Measurements from ENCODE around the gene DNAJC16. TPM values are rescaled to one million over a fixed set of nuclear protein-coding genes. Genes with fewer than 3 reads are reported as not detected.
A peak's percentile ranks its signal among the peaks of the same experiment; 100 is the strongest.

DNAJC16 gene
- total and polyA plus RNA-seq, 2 of the 13 experiments (the other 11 are each of a cell fraction or from before 2014, with no cell fraction given), result 11.4 to 15.4 TPM

DNA sequence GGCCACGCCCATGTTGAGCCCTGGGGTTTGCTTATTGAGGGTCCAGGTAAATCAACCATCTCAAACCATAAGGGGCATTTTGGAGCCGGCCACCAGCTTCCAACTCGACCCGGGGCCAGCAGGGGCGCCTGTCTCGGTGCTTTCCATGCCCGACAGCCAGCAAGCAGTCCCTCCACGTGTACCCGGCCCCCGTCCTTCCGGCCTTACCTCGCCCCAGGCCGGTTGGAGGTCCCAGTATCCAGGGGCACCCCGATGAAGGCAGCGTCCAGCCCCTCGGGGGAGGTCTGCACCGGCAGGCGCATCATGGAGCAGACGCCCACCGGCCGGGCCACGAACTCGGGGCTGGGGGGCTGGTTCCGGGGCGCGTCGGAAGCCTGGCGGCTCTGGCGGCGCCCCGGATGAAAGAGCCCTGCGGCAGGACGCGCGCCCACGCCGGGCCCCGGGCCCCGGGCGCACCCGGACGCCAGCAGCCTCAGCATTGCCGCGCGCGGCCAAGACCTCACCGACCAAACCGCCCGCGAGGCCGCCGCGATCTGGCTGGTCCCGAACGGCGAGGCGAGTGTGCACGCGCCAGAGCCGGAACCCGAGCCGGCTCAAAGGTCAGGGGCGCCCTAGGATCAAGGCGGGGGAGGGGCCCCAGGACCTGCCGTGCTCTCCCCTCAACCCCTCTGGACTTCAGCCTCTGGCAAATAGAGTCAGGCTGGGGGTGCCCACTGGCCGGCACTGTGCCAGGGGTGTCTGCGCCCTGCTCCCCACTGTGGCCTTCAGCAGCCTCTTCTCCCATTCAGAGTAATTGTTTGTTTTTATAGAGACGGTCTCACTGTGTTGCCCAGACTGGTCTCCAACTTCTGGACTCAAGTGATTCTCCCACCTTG is 58.1 kb downstream of the DNAJC16 start, which contains the start of gene AGMAT (continued):
- TF ChIP-seq ZNF484 (CRISPR knock-in tag; IDR thresholded peaks at IDR 0.05; ENCODE audit: borderline replicate concordance, low read depth) (no peak), ZNF564 (CRISPR knock-in tag; IDR thresholded peaks at IDR 0.05) (peak; percentile 94), ZKSCAN5 (CRISPR knock-in tag; IDR thresholded peaks at IDR 0.05) (no peak), MBNL3 (CRISPR knock-in tag; conservative IDR thresholded peaks at IDR 0.05) (no peak), KLF15 (CRISPR knock-in tag; IDR thresholded peaks at IDR 0.05; ENCODE audit: borderline replicate concordance) (no peak; the same call in none of the 2 replicates), NRL (CRISPR knock-in tag; IDR thresholded peaks at IDR 0.05; ENCODE audit: borderline replicate concordance) (0 out of 2 replicates have a peak, but pooled peaks have one; percentile 8), SNRNP70 (IDR thresholded peaks at IDR 0.05; ENCODE audit: low read depth, low read length) (no peak), ATM (IDR thresholded peaks at IDR 0.05; ENCODE audit: borderline replicate concordance) (no peak), ZFP37 (CRISPR knock-in tag; IDR thresholded peaks at IDR 0.05; ENCODE audit: borderline replicate concordance) (no peak), ZBTB1 (CRISPR knock-in tag; IDR thresholded peaks at IDR 0.05; ENCODE audit: borderline replicate concordance) (no peak), ZNF124 (CRISPR knock-in tag; IDR thresholded peaks at IDR 0.05) (peak; percentile 53; the same call in 1 of the 2 replicates), SSRP1 (CRISPR knock-in tag; IDR thresholded peaks at IDR 0.05) (no peak), ESRRA (CRISPR knock-in tag; IDR thresholded peaks at IDR 0.05; ENCODE audit: low read depth) (peak; percentile 93), ZNF460 (CRISPR knock-in tag; IDR thresholded peaks at IDR 0.05; ENCODE audit: borderline replicate concordance) (no peak; the same call in 1 of the 2 replicates), MXD4 (CRISPR knock-in tag; IDR thresholded peaks at IDR 0.05) (peak; percentile 36; the same call in 1 of the 2 replicates), PRPF4 (IDR thresholded peaks at IDR 0.05; ENCODE audit: low read depth, low read length, poor library complexity, severe bottlenecking) (no peak), ZNF577 (CRISPR knock-in tag; IDR thresholded peaks at IDR 0.05; ENCODE audit: borderline replicate concordance, low read depth) (no peak), DPF2 (CRISPR knock-in tag; IDR thresholded peaks at IDR 0.05; ENCODE audit: borderline replicate concordance, low read depth) (peak; percentile 88; the same call in 1 of the 2 replicates), ZNF616 (CRISPR knock-in tag; IDR thresholded peaks at IDR 0.05; ENCODE audit: low read depth) (peak; percentile 3; the same call in 1 of the 2 replicates), ONECUT2 (CRISPR knock-in tag; IDR thresholded peaks at IDR 0.05) (peak; percentile 46; the same call in 1 of the 2 replicates), CHD2 (IDR thresholded peaks at IDR 0.05; ENCODE audit: low read depth, low read length) (no peak), JUND (CRISPR knock-in tag; IDR thresholded peaks at IDR 0.05) (0 out of 2 replicates have a peak, but pooled peaks have one; percentile 18), FOXP1 (IDR thresholded peaks at IDR 0.05) (no peak), FOXP1 (CRISPR knock-in tag; IDR thresholded peaks at IDR 0.05) (peak; percentile 52; the same call in 1 of the 2 replicates)
- TF ChIP-seq, protein P1, sequence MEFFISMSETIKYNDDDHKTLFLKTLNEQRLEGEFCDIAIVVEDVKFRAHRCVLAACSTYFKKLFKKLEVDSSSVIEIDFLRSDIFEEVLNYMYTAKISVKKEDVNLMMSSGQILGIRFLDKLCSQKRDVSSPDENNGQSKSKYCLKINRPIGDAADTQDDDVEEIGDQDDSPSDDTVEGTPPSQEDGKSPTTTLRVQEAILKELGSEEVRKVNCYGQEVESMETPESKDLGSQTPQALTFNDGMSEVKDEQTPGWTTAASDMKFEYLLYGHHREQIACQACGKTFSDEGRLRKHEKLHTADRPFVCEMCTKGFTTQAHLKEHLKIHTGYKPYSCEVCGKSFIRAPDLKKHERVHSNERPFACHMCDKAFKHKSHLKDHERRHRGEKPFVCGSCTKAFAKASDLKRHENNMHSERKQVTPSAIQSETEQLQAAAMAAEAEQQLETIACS (CRISPR knock-in tag; IDR thresholded peaks at IDR 0.05), result peak; percentile 86
- TF ChIP-seq, protein P2, sequence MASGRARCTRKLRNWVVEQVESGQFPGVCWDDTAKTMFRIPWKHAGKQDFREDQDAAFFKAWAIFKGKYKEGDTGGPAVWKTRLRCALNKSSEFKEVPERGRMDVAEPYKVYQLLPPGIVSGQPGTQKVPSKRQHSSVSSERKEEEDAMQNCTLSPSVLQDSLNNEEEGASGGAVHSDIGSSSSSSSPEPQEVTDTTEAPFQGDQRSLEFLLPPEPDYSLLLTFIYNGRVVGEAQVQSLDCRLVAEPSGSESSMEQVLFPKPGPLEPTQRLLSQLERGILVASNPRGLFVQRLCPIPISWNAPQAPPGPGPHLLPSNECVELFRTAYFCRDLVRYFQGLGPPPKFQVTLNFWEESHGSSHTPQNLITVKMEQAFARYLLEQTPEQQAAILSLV (CRISPR knock-in tag; IDR thresholded peaks at IDR 0.05; ENCODE audit: borderline replicate concordance), result peak; percentile 71; the same call in 1 of the 2 replicates
- TF ChIP-seq, protein P3, sequence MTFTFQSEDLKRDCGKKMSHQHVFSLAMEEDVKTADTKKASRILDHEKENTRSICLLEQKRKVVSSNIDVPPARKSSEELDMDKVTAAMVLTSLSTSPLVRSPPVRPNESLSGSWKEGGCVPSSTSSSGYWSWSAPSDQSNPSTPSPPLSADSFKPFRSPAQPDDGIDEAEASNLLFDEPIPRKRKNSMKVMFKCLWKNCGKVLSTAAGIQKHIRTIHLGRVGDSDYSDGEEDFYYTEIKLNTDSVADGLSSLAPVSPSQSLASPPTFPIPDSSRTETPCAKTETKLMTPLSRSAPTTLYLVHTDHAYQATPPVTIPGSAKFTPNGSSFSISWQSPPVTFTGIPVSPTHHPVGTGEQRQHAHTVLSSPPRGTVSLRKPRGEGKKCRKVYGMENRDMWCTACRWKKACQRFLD (CRISPR knock-in tag; IDR thresholded peaks at IDR 0.05; ENCODE audit: borderline replicate concordance), result 0 out of 2 replicates have a peak, but pooled peaks have one; percentile 43

Measured in HepG2 (cell line).